Kidney capillary endothelial cell (primary cell): ENCODE data around the gene ARAP1.
A peak's percentile ranks its signal among the peaks of the same experiment; 100 is the strongest.

Experiments
- DNase-seq: peaks from one replicate; pipeline ENCODE4 v3.0.0-alpha.2; 2018; ENCODE audit warnings: low spot score

ARAP1 gene

DNA sequence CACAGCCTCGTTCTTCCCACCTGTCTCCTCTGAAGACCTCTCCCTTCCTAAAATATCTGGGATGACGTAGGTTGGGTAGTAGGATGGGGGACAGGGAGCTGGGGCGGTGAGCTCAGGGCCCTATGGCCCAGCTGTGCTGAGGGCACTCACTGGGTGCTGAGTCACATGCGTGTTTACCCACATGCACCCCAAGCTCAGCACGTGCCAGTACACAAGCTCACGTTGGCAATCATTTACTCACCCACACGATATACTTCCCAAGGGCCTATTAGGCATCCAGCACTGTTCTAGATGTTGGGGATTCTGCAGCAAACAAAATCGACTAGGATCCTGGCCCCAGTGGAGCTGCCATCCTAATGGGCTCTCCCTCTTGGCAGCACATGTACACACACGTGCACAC lies 28.7 kb downstream of the ARAP1 start:
- DNase-seq, result no peak

DNA sequence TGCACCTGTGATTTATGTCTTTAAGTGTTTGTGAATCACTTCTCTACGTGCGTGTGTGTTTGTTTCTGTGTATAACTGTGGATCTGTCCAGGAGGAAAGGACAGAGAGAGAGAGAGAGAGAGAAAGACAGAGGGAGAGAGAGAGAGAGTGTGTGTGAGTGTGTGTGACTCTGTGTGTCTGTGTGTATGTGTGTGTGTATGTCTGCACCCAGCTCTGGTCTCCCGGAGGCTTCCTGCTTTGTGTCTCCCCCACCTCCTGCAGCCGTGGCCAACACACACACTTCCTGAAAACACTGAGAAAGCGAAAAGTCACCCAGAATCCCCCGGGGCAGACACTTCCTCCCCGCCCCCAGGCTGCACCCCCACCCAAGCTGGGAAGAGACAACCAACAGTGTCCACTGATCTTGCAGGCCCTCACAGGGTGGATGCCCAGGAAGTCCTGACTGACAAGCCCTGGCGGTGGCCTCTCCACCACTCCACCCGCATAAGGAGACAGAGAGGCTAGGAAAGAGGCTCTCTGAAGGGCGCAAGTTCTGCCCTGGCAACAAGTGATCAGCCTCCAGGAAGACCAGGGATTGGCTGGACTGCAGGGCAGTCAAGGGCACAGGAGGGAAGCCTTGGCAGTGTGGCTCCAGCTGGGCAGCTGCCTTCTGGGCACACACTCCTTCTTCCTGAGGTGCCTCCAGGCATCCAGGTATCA lies 30.0 kb downstream of the ARAP1 start:
- DNase-seq, result peak; percentile 95

GRCh38 chr11:72721689-72722049 lies 30.5 kb downstream of the ARAP1 start:
- no peak for DNase-seq

DNA sequence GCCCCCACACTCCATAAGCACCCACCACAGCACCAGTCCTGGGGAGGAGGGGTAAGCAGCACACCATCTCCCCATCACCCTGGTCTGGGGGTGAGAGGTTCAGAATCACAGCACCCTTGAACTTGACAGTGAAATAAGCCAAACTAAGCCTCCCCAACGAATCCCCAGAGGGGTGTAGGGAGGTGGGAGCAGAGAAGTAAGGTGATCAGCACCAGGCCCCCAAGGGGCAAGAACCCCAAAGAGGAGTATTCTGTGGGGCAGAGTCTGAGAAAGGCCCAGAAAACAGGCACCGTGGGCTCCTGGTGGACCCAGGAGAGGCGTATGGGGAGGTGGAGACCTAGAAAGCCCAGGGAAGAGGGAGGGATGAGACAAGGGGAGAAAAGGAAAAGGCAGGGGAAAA lies 30.9 kb downstream of the ARAP1 start:
- no peak for DNase-seq

GRCh38 chr11:72720784-72721183 lies 31.4 kb downstream of the ARAP1 start:
- no peak for DNase-seq

GRCh38 chr11:72720047-72720446 lies 32.2 kb downstream of the ARAP1 start:
- DNase-seq, result no peak

- no peak for DNase-seq
Measured at GRCh38 chr11:72719551-72719950, 32.7 kb downstream of the ARAP1 start.

DNA sequence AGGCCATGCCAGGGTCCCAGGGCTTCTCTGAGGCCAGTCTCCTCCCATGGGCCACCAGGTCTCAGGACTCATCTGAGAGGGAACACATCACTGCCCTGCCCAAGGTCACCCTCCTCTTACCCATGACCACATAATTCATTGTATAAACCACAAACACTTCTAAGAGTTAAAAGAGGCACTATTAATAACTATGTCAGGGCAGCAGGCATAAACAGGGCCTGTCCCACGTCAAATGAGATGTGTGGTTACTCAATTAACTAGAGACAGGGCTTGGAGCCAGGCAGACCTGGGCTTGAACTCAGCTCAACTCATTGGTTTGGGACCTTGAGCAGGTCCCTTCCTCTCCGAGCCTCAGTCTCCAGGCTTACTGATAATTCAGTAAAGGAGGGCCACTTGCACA lies 33.1 kb downstream of the ARAP1 start:
- DNase-seq, result no peak

DNA sequence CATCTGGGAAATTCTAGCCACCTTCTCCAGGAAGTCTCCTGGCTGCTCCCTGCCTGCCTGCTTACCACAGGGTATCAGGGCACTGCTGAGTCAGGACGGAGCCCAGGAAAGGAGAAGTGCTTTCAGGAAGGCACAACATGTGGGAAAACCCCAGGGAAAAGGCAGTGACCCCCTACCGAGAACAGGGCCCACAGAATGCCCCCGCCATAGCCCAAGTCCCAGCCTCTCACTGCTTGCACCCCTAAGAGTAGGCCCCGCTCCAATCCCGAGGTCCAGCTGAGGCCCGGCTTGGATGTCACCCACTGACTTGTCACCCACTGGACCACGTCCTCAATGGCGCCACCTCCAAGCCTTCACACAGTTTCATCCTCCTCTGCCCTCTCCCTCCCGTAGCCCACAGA lies 34.1 kb downstream of the ARAP1 start:
- no peak for DNase-seq

DNA sequence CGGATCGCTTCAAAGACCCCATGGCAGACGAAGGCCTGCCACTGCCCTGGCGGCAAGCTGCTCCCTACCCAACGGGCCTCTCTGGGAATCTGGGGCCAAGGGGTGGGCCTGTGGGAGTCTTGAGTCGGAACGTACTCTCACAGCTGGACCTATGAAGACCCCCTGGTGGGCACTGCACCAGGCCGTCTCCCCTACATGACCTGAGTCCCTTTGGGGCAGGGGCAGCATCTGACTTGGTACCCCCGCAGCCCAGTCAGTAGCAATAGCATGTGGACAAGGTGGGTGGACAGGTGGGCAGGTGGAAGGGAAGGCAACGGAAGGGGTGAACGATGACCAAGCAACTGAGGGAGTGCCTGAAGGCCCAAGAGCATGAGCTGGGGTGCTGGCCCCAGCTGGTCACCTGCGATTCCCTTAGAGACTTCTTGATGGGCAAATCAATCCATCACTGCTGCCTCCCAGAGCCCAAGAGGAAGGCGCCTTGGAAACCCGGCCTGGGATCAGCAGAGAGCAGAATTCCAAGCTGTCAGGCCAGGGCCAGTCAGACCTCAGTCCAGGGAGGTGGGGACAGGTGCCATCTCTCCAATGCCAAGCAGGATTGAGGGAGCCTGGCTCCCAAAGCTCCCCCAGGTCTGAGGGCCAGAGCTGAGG lies 35.3 kb downstream of the ARAP1 start:
- no peak for DNase-seq

DNA sequence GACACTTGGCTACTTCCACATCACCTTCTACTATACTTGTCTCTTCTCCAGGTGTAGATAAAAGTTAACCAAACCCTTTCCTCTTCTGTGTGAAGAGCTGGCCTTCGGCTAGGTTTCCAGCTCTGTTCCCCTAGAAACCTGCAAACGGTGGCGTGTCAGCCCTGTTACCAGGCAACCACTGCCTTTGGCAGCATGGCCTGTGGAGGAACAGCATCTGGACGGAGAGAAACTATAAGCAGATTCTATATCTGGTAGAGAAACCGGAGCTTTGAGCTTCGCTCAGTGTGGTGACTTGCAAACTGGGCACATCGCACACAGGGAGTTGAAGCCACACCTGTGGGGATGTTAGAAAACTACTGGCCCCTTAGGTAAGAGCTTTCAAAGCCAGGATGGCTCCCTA lies 35.9 kb downstream of the ARAP1 start:
- DNase-seq, result no peak

DNA sequence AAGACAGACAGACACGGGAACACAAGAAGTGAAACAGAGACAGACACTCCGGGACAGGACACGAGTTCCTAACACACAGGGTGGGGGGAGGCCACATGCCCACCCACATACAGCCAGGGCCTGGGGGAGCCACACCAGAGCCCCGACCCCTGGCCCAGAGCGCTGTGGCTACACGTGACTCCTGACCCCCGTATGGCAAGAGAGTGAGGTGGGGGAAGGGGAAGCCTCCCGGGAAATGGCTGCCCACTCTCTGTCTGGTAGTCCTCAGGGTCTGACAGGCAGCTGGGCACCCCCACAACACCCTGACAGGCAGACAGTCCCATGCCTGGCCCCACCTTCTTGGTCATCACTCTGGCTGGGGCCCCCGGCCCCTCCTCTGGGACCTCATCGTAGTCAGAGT lies 39.4 kb downstream of the ARAP1 start:
- no peak for DNase-seq

DNA sequence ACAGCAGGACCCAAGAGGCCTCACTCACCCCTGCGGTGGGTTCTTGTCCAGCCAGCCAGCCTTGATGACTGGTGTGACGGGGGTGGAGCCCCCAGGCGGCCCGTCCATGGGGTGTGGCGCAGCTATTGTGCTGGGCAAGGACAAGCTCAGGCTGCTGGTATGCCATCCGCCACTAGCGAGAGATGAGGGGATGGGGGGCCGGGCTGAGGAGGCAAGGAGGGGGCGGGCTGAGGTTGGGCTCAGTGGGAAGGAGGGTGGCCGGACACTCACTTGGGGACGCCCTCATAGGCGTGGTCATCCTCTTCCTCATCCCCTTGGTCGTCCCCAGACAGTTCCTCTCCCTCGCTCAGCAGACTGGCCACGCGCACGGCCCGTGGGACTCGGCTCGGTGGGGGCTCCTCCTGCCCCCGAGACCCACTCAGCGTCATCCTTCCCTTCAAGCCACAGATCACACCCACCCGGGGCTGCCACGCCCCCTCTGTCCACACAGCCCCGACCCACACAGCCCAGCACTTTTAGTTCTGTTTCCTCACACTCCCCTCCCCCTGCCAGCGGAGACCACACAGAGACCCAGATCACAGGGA lies 39.9 kb downstream of the ARAP1 start:
- DNase-seq, result no peak

DNA sequence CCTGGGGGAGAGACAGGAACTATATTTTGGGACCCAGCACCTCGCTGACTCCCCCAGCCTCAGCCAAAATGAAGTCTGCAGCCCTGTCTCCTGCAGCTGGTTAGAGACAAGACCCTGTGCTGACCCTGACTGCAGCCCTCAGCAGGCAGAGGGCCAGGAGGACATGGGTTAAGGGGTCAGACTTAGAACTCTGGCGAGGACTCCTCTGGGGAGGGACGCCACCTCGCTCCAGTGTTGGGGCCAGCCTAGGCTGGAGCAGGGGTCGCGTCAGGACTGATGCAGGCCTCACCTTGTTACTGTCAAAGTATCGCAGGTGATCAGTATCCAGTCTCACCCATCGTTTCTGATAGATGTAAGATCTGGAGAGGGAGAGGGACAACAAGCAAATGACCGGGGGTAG lies 41.1 kb downstream of the ARAP1 start:
- DNase-seq, result no peak

- no peak for DNase-seq
Measured at GRCh38 chr11:72710278-72710677, 41.9 kb downstream of the ARAP1 start.

DNA sequence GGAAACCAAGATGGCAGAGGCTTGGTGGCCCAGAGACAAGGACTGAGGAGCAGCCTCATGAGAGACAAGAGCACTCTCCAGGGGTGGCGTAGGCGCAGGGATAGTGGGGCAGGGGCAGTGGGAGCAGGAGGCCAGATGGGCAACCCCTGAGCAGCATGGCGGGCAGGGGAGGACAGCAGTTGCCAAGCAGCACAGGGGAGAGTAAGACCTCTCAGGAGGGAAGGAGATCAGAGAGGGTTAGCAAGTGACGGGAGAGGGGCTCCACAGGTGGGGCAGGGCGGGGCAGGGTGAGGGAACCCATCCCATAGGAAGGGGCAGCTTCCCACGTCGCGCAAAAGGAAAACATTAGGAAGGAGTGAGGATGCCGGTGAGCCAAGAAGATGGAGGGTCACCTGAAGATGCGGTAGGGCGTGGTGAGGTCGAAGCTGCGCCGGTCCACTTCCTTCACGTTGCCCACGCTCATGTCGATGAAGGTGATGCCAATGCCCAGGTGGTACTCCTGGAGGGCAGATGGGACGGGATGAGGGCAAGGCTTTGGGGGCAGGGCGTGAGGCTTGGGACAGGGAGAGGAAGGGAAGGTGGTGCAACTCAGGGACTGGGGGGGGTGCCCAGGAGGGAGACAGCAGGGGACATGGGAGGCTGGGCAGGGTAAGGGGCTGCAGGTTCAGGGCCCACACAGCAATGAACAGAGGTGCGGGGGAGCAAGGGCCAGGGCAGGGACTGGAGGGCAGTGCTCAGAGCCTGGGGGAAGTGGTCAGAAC lies 42.5 kb downstream of the ARAP1 start:
- no peak for DNase-seq

- no peak for DNase-seq
Measured at GRCh38 chr11:72707032-72707431, 45.2 kb downstream of the ARAP1 start.

DNA sequence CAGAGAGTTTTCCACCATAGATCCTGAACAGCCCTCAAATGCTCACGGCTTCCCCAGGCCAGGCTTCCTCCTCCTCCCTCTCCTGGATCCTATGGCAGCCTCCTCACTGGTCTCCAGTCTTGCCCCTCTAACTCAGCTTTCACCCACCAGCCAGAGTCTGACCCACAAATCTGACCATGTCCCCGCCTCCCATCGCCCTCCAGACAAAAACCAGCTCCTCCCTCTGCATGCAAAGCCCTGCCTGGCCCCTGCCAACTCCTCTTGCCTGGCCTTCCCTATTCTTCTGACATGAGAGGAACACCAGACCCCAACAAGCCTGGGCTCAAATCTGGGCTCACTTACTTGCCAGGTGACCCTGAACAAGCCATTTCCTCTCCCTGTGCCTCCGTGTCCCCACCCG lies 45.6 kb downstream of the ARAP1 start:
- DNase-seq, result no peak

DNA sequence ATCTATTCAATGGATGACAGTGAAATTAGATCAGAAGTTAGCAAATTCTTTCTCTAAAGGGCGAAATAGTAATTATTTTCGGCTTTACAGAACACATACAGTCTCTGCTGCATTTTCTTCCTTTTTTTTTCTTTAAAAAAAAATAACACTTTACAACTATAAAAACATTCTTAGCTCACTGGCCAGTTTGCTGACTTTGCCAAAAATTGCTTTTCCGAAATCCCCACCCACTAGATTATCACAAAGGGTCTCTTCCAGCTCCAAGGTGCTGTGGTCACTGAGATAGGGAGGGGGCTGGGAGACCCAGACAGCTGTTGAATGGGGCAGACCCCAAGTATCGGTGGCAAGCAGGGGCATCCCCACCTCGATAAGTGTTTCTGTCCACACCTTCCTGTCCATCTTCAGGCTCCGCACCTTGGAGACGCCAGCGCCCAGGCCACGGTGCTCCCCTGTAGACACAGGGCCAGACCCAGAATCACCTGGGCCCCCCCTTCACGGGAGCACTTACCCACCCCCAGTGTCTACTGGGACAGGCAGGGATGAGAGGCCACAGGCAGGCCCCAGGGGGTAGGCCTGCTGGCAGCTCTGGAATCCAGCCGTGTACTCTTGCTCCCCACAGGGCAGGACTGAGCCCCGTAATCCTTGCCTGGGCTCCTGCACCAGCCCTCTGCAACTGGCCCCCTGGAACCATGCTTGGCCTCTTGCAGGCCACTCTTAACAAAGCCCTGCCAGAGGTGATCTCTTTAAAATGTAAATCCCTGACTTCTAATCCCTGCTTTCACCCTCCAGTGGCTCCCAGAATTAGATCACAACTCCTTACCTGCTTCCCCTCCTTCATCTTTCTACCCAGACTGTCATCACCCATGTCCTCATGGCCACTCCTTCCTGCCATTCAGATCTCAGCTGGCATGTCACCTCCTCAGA lies 46.5 kb downstream of the ARAP1 start:
- no peak for DNase-seq

DNA sequence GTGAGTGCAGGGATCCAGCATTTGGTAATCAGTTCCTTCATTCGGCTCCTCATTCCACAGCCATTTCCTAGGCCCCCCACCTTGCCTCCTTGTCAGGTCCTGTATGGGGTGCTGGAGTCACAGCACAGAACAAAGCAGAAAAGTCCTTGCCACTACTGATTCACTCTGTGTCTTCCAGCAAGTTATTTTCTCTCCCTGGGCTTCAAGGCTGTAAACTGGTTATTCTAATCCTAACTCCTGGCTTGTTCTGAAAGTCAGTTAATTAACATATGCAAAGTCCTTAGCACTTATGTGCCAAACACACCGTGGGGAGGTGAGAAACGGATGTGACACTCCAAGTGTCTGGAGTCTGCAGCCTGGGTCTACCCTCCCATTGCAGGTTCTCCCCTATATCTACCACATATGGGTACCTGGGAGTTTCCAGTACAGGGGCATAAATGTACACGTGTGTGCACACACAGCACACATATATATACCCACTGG lies 47.4 kb downstream of the ARAP1 start:
- no peak for DNase-seq

- DNase-seq, result no peak
Measured at GRCh38 chr11:72704028-72704782, 48.0 kb downstream of the ARAP1 start.
